GM18858 (cell line): ENCODE results near the gene SLIT1.

Experiments used
- ATAC-seq: cut with Tn5 transposase; IDR thresholded peaks from one replicate; pipeline ENCODE4 v1.9.1; 2021; ENCODE audit not compliant: unreplicated experiment

Gene SLIT1

GRCh38 chr10:97174276-97174775 lies 11.4 kb downstream of the SLIT1 start:
- no peak for ATAC-seq

- no peak for ATAC-seq
Observed at GRCh38 chr10:97173036-97173435, 12.7 kb downstream of the SLIT1 start.

GRCh38 chr10:97171001-97171400 lies 14.8 kb downstream of the SLIT1 start:
- ATAC-seq, result no peak

GRCh38 chr10:97169911-97170693 lies 15.7 kb downstream of the SLIT1 start:
- ATAC-seq, result no peak

GRCh38 chr10:97169063-97169462 lies 16.7 kb downstream of the SLIT1 start:
- no peak for ATAC-seq

- ATAC-seq, result no peak
Observed at GRCh38 chr10:97168645-97169044, 17.1 kb downstream of the SLIT1 start.

GRCh38 chr10:97165499-97165898 lies 20.3 kb downstream of the SLIT1 start:
- ATAC-seq, result no peak

- no peak for ATAC-seq
Observed at GRCh38 chr10:97163781-97164501, 21.8 kb downstream of the SLIT1 start.

- ATAC-seq, result no peak
Observed at GRCh38 chr10:97163181-97163580, 22.6 kb downstream of the SLIT1 start.

GRCh38 chr10:97159646-97160305 lies 26.0 kb downstream of the SLIT1 start:
- no peak for ATAC-seq

- ATAC-seq, result peak; percentile 60
Observed at GRCh38 chr10:97157578-97158095, 28.1 kb downstream of the SLIT1 start.

GRCh38 chr10:97154781-97155180 lies 31.0 kb downstream of the SLIT1 start:
- ATAC-seq, result no peak

GRCh38 chr10:97154162-97154561 lies 31.6 kb downstream of the SLIT1 start:
- no peak for ATAC-seq

- ATAC-seq, result no peak
Observed at GRCh38 chr10:97153270-97153850, 32.4 kb downstream of the SLIT1 start.

- ATAC-seq, result no peak
Observed at GRCh38 chr10:97151307-97151914, 34.3 kb downstream of the SLIT1 start.

- no peak for ATAC-seq
Observed at GRCh38 chr10:97150616-97151015, 35.1 kb downstream of the SLIT1 start.

GRCh38 chr10:97150013-97150595 lies 35.7 kb downstream of the SLIT1 start:
- no peak for ATAC-seq

- no peak for ATAC-seq
Observed at GRCh38 chr10:97149079-97149531, 36.7 kb downstream of the SLIT1 start.

GRCh38 chr10:97144297-97144696 lies 41.5 kb downstream of the SLIT1 start:
- no peak for ATAC-seq

- ATAC-seq, result no peak
Observed at GRCh38 chr10:97142834-97143233, 42.9 kb downstream of the SLIT1 start.
